ENCODE results near the gene GBP5.
"Not testable (repeated sequence)": the region's sequence is repeated elsewhere in the genome, so short reads cannot be mapped to it uniquely, and the experiment has no call there.

Gene GBP5

GRCh38 chr1:89299739-89300463 is 27.2 kb upstream of the GBP5 start:
- not testable (repeated sequence) for H3K36me3 ChIP-seq (ENCODE audit: control insufficient read depth, low read depth, low read length); H3K9me3 ChIP-seq (ENCODE audit: control insufficient read depth, low read depth, low read length); H3K27ac ChIP-seq (ENCODE audit: low read length); H3K4me3 ChIP-seq (ENCODE audit: low read length); H3K4me1 ChIP-seq (ENCODE audit: control insufficient read depth, low read depth, low read length); H3K9ac ChIP-seq (ENCODE audit: low read length); H3K27me3 ChIP-seq (ENCODE audit: control insufficient read depth, insufficient read depth, low read length)

- Histone ChIP-seq H3K4me1 (ENCODE audit: control insufficient read depth, low read depth, low read length) (no peaks in the 10 kb centered on the region), H3K36me3 (ENCODE audit: control insufficient read depth, low read depth, low read length) (no peaks in the 10 kb centered on the region), H3K27me3 (ENCODE audit: control insufficient read depth, insufficient read depth, low read length) (no peaks in the 10 kb centered on the region), H3K9ac (ENCODE audit: low read length) (no peak overlapping the region), H3K9me3 (ENCODE audit: control insufficient read depth, low read depth, low read length) (no peaks in the 10 kb centered on the region), H3K27ac (ENCODE audit: low read length) (no peak overlapping the region), H3K4me3 (ENCODE audit: low read length) (no peak overlapping the region)
Observed at GRCh38 chr1:89298461-89298860, 25.8 kb upstream of the GBP5 start.

DNA sequence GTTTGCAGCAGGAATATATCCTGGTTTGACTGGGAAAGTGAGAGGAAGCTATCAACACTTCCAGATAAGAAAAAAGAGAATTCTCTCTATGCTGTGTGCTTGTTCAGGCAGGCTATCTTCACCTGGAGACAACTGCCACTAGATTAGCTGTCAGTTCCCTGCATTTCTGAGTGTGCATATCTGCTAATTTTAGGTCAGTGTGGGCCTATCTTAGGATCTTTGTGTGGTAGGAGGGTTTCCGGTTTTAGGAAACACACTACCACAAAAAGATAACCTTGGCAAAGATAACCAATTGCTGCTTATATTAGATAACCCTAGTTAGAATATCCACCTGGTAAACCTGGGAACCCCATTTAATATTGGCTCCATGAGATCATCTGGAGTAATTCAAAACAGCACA is 22.5 kb upstream of the GBP5 start:
- Histone ChIP-seq H3K4me1 (ENCODE audit: control insufficient read depth, low read depth, low read length) (no peaks in the 10 kb centered on the region), H3K9me3 (ENCODE audit: control insufficient read depth, low read depth, low read length) (no peaks in the 10 kb centered on the region), H3K27me3 (ENCODE audit: control insufficient read depth, insufficient read depth, low read length) (no peaks in the 10 kb centered on the region), H3K4me3 (ENCODE audit: low read length) (no peak overlapping the region), H3K36me3 (ENCODE audit: control insufficient read depth, low read depth, low read length) (no peaks in the 10 kb centered on the region), H3K9ac (ENCODE audit: low read length) (no peak overlapping the region), H3K27ac (ENCODE audit: low read length) (no peak overlapping the region)

DNA sequence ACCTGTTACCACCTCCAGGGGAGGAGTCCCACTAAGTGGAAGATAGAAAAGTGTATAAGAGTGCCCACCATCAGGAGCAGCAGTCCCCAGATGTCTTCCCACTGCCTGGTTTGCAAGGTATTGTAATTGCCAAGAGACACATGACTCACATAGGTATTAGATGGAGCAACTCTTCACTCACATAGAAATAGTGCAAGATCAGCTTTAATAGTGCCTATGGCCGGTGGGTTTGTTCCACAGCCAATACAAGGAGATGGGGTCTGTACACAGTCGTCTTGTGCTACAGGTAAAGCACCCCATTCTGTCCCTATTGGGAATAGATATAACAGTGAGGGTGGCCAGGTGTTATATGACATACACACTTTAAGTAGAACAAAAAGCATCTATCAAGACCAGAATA is 18.6 kb upstream of the GBP5 start:
- Histone ChIP-seq H3K36me3 (ENCODE audit: control insufficient read depth, low read depth, low read length) (no peaks in the 10 kb centered on the region), H3K4me1 (ENCODE audit: control insufficient read depth, low read depth, low read length) (no peaks in the 10 kb centered on the region), H3K27me3 (ENCODE audit: control insufficient read depth, insufficient read depth, low read length) (no peaks in the 10 kb centered on the region), H3K9ac (ENCODE audit: low read length) (no peak overlapping the region), H3K27ac (ENCODE audit: low read length) (no peak overlapping the region), H3K9me3 (ENCODE audit: control insufficient read depth, low read depth, low read length) (no peaks in the 10 kb centered on the region), H3K4me3 (ENCODE audit: low read length) (no peak overlapping the region)

DNA sequence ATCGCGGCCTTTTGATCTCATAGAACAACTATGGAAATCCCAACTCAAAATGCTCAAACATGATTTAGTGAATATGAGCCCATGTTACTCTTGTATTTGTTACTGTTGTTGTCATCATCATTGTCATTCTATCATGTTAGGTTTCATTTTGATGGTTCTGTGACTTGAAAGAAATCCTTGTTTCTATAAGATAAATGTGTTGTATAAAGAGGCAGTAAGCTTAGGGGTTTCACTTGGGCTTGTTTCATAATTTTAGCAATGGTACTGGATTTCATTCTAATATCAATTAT is 15.3 kb upstream of the GBP5 start:
- Histone ChIP-seq H3K4me3 (ENCODE audit: low read length) (no peak overlapping the region), H3K4me1 (ENCODE audit: control insufficient read depth, low read depth, low read length) (no peaks in the 10 kb centered on the region), H3K9ac (ENCODE audit: low read length) (no peak overlapping the region), H3K27me3 (ENCODE audit: control insufficient read depth, insufficient read depth, low read length) (no peaks in the 10 kb centered on the region), H3K36me3 (ENCODE audit: control insufficient read depth, low read depth, low read length) (no peaks in the 10 kb centered on the region), H3K27ac (ENCODE audit: low read length) (no peak overlapping the region), H3K9me3 (ENCODE audit: control insufficient read depth, low read depth, low read length) (no peaks in the 10 kb centered on the region)

GRCh38 chr1:89287181-89288050 is 14.8 kb upstream of the GBP5 start:
- Histone ChIP-seq H3K36me3 (ENCODE audit: control insufficient read depth, low read depth, low read length) (no peaks in the 10 kb centered on the region), H3K27ac (ENCODE audit: low read length) (no peak overlapping the region), H3K4me1 (ENCODE audit: control insufficient read depth, low read depth, low read length) (no peaks in the 10 kb centered on the region), H3K4me3 (ENCODE audit: low read length) (no peak overlapping the region), H3K27me3 (ENCODE audit: control insufficient read depth, insufficient read depth, low read length) (no peaks in the 10 kb centered on the region), H3K9me3 (ENCODE audit: control insufficient read depth, low read depth, low read length) (no peaks in the 10 kb centered on the region), H3K9ac (ENCODE audit: low read length) (no peak overlapping the region)

DNA sequence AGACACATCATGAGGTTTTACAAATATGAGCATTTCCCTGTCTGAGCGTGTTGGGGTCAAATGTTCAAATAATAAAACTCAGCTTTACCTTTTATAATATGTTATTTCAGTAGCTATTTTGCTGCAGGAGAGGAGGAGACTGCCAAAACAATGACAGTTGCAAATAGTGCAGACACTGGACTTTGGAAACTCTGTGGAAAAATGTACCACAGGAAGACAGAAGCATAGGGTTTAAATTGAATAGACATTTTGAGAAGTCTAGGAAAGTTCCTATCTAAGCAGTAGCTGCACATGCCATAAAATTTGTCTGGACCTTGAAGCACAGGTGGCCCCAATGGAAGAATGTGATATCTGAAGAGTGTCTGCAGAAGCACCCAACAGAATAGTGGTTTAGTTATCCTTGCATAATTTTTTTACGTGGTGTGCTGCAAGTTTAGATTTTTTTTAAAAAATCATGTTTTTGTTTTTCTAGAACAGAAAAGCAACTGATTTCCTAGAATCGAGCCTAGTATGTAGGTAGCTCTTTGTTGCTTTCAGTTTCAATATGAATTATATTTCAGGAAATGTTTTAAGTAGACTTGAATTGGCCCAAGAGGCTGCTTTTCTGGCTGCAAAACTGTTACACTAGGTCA is 14.0 kb upstream of the GBP5 start:
- H3K4me1 ChIP-seq (ENCODE audit: control insufficient read depth, low read depth, low read length), result no peaks in the 10 kb centered on the region
- H3K9me3 ChIP-seq (ENCODE audit: control insufficient read depth, low read depth, low read length), result no peaks in the 10 kb centered on the region
- H3K27ac ChIP-seq (ENCODE audit: low read length), result no peak overlapping the region
- H3K27me3 ChIP-seq (ENCODE audit: control insufficient read depth, insufficient read depth, low read length), result no peaks in the 10 kb centered on the region
- no peak overlapping the region for H3K4me3 ChIP-seq (ENCODE audit: low read length)
- no peak overlapping the region for H3K9ac ChIP-seq (ENCODE audit: low read length)
- no peaks in the 10 kb centered on the region for H3K36me3 ChIP-seq (ENCODE audit: control insufficient read depth, low read depth, low read length)

GRCh38 chr1:89285745-89286380 is 13.2 kb upstream of the GBP5 start:
- Histone ChIP-seq H3K36me3 (ENCODE audit: control insufficient read depth, low read depth, low read length) (no peaks in the 10 kb centered on the region), H3K27ac (ENCODE audit: low read length) (no peak overlapping the region), H3K27me3 (ENCODE audit: control insufficient read depth, insufficient read depth, low read length) (no peaks in the 10 kb centered on the region), H3K4me1 (ENCODE audit: control insufficient read depth, low read depth, low read length) (no peaks in the 10 kb centered on the region), H3K9me3 (ENCODE audit: control insufficient read depth, low read depth, low read length) (no peaks in the 10 kb centered on the region), H3K4me3 (ENCODE audit: low read length) (no peak overlapping the region), H3K9ac (ENCODE audit: low read length) (no peak overlapping the region)

GRCh38 chr1:89284078-89284763 is 11.6 kb upstream of the GBP5 start:
- H3K4me3 ChIP-seq (ENCODE audit: low read length); H3K27me3 ChIP-seq (ENCODE audit: control insufficient read depth, insufficient read depth, low read length); H3K9ac ChIP-seq (ENCODE audit: low read length); H3K27ac ChIP-seq (ENCODE audit: low read length); H3K4me1 ChIP-seq (ENCODE audit: control insufficient read depth, low read depth, low read length); H3K9me3 ChIP-seq (ENCODE audit: control insufficient read depth, low read depth, low read length); H3K36me3 ChIP-seq (ENCODE audit: control insufficient read depth, low read depth, low read length): not testable (repeated sequence)

DNA sequence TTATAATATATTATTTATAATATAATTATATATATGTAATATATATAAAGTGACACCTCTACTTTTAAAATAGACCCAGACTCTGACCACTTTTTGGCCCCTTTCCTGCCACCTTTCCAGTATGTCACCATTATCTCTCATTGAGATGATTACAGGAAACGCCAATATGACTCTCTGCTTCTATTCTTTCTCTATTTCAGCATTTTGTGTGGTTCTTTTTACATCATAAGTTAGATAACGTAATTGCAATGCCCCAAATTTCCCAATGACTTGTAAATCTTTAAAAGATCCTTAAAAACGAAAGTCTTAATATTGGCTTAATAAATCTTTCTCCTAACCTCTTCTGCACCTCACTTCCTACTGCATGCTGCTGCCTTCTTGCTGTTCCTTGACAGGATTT is 8.1 kb upstream of the GBP5 start:
- H3K4me3 ChIP-seq (ENCODE audit: low read length), result no peak overlapping the region
- H3K36me3 ChIP-seq (ENCODE audit: control insufficient read depth, low read depth, low read length), result no peaks in the 10 kb centered on the region
- H3K27ac ChIP-seq (ENCODE audit: low read length), result no peak overlapping the region
- no peaks in the 10 kb centered on the region for H3K27me3 ChIP-seq (ENCODE audit: control insufficient read depth, insufficient read depth, low read length)
- H3K9ac ChIP-seq (ENCODE audit: low read length), result no peak overlapping the region
- H3K9me3 ChIP-seq (ENCODE audit: control insufficient read depth, low read depth, low read length), result no peaks in the 10 kb centered on the region
- H3K4me1 ChIP-seq (ENCODE audit: control insufficient read depth, low read depth, low read length), result no peaks in the 10 kb centered on the region

DNA sequence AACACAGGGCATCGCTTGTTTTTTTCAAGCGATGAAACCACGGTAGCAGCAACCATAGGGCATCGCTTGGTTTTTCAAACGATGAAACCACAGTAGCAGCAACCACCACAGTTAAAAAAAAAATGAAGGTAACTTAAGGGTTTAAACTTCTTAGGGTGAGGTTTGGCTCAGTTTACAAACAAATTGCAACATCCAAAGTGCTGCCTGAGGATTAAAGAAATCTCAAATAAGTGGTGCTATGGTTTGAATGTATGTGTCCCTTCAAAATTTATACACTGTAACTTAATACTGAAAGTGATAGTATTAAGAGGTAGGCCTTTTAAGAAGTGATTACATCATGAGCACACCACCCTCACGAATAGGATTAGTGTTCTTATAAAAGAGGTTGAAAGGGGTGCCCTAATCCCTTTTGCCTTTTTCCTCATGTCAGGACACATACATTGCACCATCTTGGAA is 6.4 kb upstream of the GBP5 start:
- no peak overlapping the region for H3K27ac ChIP-seq (ENCODE audit: low read length)
- no peak overlapping the region for H3K9ac ChIP-seq (ENCODE audit: low read length)
- H3K4me3 ChIP-seq (ENCODE audit: low read length), result no peak overlapping the region

More for the DNA sequence above, 6.4 kb upstream of the GBP5 start:
- Histone ChIP-seq H3K9me3 (ENCODE audit: control insufficient read depth, low read depth, low read length) (no peaks in the 10 kb centered on the region), H3K4me1 (ENCODE audit: control insufficient read depth, low read depth, low read length) (no peaks in the 10 kb centered on the region), H3K27me3 (ENCODE audit: control insufficient read depth, insufficient read depth, low read length) (no peaks in the 10 kb centered on the region), H3K36me3 (ENCODE audit: control insufficient read depth, low read depth, low read length) (no peaks in the 10 kb centered on the region)

All from iPS-18a (cell line).